Fibroblast of upper back skin (primary cell): ENCODE measurements around the gene FADS3.

ENCODE experiments used
- DNase-seq: peaks from one replicate; pipeline ENCODE4 v3.0.0-alpha.2; 2013

The FADS3 gene, protein sequence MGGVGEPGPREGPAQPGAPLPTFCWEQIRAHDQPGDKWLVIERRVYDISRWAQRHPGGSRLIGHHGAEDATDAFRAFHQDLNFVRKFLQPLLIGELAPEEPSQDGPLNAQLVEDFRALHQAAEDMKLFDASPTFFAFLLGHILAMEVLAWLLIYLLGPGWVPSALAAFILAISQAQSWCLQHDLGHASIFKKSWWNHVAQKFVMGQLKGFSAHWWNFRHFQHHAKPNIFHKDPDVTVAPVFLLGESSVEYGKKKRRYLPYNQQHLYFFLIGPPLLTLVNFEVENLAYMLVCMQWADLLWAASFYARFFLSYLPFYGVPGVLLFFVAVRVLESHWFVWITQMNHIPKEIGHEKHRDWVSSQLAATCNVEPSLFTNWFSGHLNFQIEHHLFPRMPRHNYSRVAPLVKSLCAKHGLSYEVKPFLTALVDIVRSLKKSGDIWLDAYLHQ

DNA sequence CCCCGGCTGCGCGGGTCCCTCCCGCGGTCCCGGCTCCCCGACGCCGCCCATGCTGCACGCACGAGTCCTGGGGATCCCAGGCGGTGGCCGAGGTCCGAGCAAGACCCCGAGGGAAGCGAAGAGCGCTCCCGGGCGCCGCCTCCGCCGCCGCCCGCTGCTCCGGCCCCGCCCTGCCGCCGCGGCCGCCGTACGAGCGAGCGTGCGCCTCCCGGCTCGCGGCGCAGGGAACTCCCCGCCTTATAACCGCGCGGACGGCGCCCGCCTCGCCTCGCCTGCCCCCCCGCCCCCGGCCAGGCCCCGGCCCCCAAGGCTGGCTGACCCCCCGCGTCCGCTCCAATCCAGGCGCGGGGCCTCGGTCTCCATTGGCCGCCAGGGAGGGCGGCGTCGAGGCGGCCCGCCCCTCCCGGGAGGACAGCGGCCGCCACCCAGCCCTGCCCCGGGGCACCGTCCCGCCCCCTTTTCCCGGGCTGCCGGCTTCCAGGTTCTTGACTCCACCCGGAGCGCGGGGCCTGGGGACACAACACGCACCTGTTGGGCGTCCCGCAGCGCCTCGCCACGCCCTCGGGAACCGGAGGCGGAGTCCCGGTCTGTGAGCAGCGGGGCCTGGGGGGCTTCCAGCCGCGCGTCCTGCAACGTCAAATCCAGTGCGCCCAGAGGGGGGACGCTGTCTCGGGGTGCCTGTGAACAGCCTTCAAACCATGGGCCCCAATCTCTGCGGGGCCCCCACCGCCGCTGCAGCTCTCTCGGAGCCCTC lies at the start of gene FADS3:
TSS of gene FADS3 (minus strand) at position 215 of the 754 bp plus-strand sequence. CDS start at position 51, 164 bp downstream.
- peak; percentile 76 for DNase-seq

DNA sequence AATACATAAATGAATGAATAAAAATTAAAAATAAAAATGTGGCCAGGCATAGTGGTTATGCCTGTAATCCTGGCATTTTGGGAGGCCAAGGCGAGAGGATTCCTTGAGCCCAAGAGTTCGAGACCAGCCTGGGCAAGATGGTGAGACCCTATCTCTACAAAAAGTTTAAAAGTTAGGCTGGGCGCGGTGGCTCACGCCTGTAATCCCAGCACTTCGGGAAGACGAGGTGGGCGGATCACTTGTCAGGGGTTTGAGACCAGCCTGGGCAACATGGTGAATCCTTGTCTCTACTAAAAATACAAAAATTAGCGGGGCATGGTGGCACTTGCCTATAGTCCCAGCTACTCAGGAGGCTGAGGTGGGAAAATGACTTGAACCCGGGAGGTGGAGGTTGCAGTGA lies 49.1 kb upstream of the FADS3 start:
- no peak for DNase-seq

- DNase-seq = no peak
Observed at GRCh38 chr11:61935861-61936260, 44.5 kb upstream of the FADS3 start.

- no peak for DNase-seq
Observed at GRCh38 chr11:61930933-61931332, 39.6 kb upstream of the FADS3 start.

- DNase-seq = no peak
Observed at GRCh38 chr11:61928606-61929005, 37.3 kb upstream of the FADS3 start.

DNA sequence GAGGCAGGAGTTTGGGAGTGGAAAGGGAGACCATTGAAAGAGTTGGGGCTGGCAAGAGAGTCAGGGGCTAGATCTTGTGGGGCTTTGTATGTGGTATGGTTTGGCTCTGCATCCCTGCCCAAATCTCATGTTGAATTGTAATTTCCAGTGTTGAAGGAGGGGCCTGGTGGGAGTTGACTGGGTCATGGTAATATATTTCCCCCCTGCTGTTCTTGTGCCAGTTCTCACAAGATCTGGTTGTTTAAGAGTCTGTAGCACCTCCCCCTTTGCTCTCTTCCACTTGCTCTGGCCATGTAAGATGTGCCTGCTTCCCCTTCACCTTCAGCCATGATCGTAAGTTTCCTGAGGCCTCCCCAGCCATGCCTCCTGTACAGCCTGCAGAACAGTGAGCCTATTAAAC lies 36.2 kb upstream of the FADS3 start:
- peak; percentile 32 for DNase-seq

DNA sequence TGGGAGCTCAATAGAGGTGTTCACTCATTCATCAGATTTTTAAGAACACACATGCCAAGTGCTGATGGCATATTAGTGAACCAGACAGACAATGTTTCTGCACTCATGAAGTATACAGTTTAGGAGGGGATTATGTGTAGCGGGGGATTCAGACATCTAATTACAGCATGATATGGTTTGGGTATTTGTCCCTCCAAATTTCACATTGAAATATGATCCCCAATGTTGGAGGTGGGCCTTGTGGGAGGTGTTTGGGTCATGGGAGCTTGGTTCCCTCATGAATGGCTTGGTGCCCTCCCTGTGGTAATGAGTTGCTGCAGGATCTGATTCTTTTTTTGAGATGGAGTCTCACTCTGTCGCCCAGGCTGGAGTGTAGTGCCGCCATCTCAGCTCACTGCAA lies 34.9 kb upstream of the FADS3 start:
- no peak for DNase-seq

- DNase-seq = no peak
Observed at GRCh38 chr11:61925736-61926135, 34.4 kb upstream of the FADS3 start.

GRCh38 chr11:61924064-61924455 lies 32.7 kb upstream of the FADS3 start:
- DNase-seq = no peak

GRCh38 chr11:61923166-61924063 lies 32.1 kb upstream of the FADS3 start:
- peak; percentile 66 for DNase-seq

DNA sequence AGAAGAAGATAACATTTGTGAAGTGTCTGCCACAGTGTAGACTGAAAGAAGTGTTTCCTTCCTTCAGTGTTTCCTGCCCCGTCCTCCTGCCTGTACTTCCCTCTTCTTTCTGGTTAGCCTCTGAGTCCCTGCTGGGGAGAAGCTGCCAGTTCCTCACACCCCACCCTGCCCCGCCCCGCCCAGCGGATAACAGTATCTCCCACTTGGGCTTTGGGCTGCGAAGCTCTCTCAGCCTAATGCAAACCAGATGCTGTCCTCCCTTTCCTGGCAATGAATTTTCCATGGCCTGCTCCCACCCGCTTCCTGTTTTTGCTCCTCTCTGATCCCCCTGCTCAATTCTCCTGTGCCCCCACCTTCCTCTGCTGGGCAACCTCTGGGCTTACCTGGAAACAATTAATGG lies 31.2 kb upstream of the FADS3 start:
- DNase-seq = peak; percentile 87

DNA sequence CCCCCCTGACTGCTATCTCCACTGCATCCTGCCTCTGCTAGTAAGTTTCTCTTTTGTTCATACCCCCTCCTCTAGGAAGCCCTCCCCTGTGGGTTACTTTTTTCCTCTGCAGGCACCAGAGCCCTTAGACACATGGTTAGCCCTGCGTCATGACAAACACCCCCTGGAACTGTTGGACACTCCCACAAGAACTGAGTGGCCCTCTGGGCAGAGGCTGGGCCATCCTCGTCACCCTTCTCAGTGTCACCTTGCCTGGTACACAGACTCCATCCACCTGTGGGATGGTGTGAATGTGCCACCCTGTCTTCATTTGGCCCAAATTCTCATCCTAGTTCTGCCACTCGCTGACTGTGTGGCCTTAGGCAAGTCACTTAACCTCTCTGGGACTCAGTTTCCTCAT lies 30.1 kb upstream of the FADS3 start:
- DNase-seq = no peak

DNA sequence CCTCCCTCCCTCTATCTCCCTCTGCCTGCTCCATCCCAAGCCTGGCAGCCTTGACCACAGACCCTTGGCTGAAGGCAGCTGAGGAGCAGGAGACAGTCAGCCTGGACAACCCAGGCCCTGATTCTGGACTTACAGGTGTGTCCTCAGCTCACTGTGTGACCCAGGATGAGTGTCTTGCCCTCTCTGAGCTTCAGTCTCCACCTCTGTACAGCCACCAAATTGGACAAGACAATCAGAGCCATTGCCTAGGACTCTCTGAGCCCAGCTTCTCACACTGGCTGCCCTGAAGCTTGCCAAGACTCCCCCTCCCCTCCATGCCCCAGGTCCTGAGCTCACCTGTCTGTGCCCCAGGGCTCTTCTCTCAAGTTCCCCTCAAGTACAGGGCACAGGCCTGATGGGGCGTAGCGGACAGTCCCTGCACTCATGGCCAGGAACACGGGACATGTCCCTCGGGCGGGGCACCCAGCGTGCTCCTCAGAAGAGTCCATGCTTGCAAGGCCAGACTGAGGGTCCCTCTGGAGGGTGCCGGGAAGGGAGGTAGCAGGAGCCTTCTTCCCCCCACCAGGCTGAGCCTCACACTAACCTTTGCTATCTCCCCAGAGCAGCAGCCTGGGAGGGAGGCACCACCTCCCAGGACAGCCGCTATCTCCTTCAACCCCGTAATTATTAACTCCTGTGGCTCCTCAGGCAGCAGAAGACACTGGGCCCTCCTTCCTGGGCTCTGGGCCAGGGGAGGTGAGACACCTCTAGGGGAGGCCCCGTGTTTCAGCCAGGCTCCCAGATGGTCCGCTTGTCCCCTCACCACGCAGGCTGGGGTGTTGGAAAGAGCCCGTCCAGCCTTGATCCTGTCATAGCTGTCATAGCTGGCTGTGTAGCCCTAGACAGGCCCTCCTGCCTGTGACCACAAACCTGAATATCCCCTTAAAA lies 28.6 kb upstream of the FADS3 start:
- DNase-seq = no peak

DNA sequence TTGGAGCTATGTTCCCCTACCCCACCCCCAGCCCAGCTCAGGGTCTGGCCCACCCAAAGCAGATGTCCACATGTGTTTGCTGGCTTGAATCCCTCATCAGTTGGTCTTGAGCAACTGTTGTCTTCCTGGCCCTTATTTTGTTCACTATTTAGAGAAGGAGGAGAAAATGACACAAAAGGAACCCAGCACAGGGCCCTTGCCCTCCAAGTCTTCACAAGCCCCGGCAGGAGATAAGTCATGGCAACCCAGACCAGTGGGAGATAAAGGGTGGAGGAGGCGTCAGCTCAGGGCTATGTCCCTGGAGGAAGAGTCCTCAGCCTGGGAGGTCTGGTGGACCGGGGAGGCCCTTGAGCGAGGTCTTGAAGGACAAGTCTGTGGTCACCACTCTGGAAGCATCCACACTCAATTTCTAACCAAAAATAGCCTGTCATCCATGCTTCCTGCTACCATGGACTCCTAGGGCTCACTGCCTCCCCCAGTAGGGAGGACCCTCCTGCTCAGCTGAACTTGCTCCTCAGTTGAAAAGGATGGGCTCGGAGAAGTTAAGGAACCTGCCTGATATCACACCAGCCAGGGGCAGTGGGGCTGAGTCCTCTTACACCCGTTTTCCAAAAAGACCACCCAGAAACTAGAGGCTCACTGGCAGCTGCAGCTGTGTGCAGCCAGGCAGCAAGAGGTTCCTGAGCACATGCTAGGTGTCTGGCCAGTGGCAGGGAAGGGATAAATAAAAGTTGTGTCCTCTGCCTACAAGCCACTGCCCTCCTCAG lies 27.8 kb upstream of the FADS3 start:
- DNase-seq = peak; percentile 9

- no peak for DNase-seq
Observed at GRCh38 chr11:61918251-61918937, 27.0 kb upstream of the FADS3 start.

DNA sequence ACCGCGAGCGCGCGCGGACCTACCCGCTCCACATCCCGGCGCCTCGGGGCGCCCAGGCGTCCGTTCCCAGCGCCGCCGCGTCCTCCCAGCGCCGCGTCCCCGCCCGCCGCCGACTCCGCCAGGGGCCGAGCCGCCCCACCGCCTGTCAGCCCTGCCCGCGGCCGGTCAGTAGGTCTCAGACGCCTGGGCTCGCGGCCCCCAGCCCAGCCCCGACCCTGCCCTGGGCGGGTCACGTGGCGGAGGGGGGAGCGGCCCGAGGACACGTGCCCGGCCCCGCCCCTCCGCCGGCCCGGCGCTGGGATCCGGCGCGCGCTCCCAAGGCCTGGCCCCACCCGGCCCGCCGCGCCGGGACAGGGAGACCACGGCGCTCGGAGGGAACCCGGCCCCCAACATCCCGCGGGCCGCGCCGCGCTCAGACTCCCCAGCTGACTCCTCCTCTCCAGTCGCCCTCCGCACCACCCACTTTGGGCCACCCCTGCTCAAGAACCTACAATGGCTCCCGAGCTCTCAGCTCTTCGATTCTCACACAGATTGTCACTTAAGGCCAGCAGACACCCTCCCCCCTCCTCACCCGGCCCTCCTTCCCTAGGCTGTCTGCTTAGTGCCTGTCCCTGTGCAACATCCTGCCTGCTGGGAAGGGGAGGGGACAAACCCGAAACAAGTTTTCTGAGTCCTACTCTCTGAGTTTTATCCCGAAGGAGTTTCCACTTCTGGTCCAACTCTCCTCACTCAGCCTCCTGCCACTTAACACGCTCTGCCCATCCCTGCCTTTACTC lies 26.2 kb upstream of the FADS3 start, which contains the start of gene RAB3IL1:
TSS of gene RAB3IL1 (minus strand) at position 233 of the 776 bp plus-strand sequence. CDS start at position 34, 199 bp downstream.
- DNase-seq = peak; percentile 40

DNA sequence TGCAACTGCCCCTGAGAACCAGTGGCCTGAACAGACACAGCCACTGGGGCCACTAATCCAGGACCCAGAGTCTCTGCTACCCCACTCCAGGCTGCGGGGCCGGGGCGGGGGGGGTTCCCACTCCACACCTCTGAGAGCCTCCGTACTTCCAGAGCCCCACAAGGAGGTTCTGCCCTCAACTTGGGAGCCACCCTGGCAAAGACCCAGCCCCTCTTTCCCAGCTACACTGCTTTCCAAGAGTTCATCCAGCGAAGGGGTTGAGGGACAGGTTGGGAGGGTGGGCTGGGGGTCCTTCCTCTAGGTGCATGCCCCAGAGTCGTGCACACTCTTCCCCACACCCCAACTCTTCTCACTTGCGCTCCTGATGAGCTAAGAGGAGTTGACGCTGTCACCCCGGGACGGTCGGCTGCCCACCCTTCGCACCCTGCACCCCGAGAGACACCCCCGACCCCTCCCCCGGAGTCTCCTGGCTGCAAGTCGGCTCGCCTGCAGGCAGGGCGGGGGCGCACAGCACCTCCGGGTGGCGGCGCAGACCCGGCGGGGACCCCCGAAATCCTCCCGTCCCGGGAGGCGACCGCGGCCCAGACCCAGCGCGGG lies 25.5 kb upstream of the FADS3 start:
- DNase-seq = no peak

- no peak for DNase-seq
Observed at GRCh38 chr11:61914471-61915171, 23.3 kb upstream of the FADS3 start.
